K562 (cell line): ENCODE measurements around the gene TNPO2. TPM values are rescaled to one million over a fixed set of nuclear protein-coding genes. Genes with fewer than 3 reads are reported as not detected.

Experiments
- CTCF ChIP-seq, 3 experiments: IDR thresholded peaks in 2 of 3; conservative IDR thresholded peaks in 1 of 3; 2 replicates each; pipeline ENCODE4 v1.5.1; 2011 to 2012; ENCODE audit warnings: low read length in 3 of 3, mild to moderate bottlenecking in 3 of 3, control low read depth in 2 of 3, improper control_type of control experiment in 1 of 3, inconsistent platforms in 1 of 3, low read depth in 1 of 3, mixed read lengths in 1 of 3, moderate library complexity in 1 of 3; ENCODE audit not compliant: insufficient read depth in 2 of 3
- FOXO4 ChIP-seq: fragments of 450-650 bp; formaldehyde crosslinking; IDR thresholded peaks from 2 replicates; pipeline ENCODE4 v1.4.0; 2020; ENCODE audit warnings: mild to moderate bottlenecking, moderate library complexity
- GATA2 ChIP-seq: sonication (generic); formaldehyde crosslinking; IDR thresholded peaks from 2 replicates; pipeline ENCODE4 v1.4.0; 2020; ENCODE audit warnings: mild to moderate bottlenecking, missing genetic modification reagents
- HCFC1 ChIP-seq: IDR thresholded peaks from 2 replicates; pipeline ENCODE4 v1.6.1; 2012; ENCODE audit warnings: low read depth, low read length, improper control_type of control experiment
- JUN ChIP-seq, 2 experiments: sonication (generic) in 1 of 2; formaldehyde crosslinking in 1 of 2; IDR thresholded peaks; 2 replicates each; pipeline versions ENCODE4 v1.6.1 to v1.8.0; 2012 to 2022; ENCODE audit warnings: borderline replicate concordance in 2 of 2, mild to moderate bottlenecking in 2 of 2, improper control_type of control experiment in 1 of 2, low read depth in 1 of 2, low read length in 1 of 2, missing genetic modification reagents in 1 of 2
- KLF1 ChIP-seq: fragments of 450-650 bp; IDR thresholded peaks from 2 replicates; pipeline ENCODE4 v1.6.1; 2016; ENCODE audit warnings: missing genetic modification characterization, missing compliant biosample characterization
- KLF13 ChIP-seq: fragments of 450-650 bp; IDR thresholded peaks from 2 replicates; pipeline ENCODE4 v1.6.1; 2016; ENCODE audit warnings: missing genetic modification characterization, low read depth, mild to moderate bottlenecking, missing compliant biosample characterization, moderate library complexity, borderline replicate concordance
- MEF2A ChIP-seq: IDR thresholded peaks from 2 replicates; pipeline ENCODE4 v1.6.1; 2011; ENCODE audit warnings: low read depth, mild to moderate bottlenecking, low read length, moderate library complexity; ENCODE audit not compliant: control insufficient read depth
- MTF1 ChIP-seq: fragments of 250-450 bp; sonication (Bioruptor Pico); IDR thresholded peaks from 2 replicates; pipeline ENCODE4 v1.9.0; 2021; ENCODE audit warnings: moderate library complexity, mild to moderate bottlenecking, inconsistent platforms, borderline replicate concordance
- NFE2 ChIP-seq: IDR thresholded peaks from 2 replicates; pipeline ENCODE4 v1.6.1; 2014; ENCODE audit warnings: antibody characterized with exemption, low read depth
- RB1 ChIP-seq: fragments of 450-650 bp; IDR thresholded peaks from 2 replicates; pipeline ENCODE4 v1.6.1; 2017; ENCODE audit warnings: low read depth, mild to moderate bottlenecking
- RCOR1 ChIP-seq, 2 experiments: IDR thresholded peaks; 2 replicates each; pipeline ENCODE4 v1.6.1; 2012; ENCODE audit warnings: low read depth in 2 of 2, low read length in 2 of 2, borderline replicate concordance in 1 of 2, improper control_type of control experiment in 1 of 2
- RFX1 ChIP-seq: fragments of 450-650 bp; IDR thresholded peaks from 2 replicates; pipeline ENCODE4 v1.6.1; 2016; ENCODE audit warnings: mild to moderate bottlenecking, moderate library complexity
- TFAM ChIP-seq: fragments of 250-450 bp; sonication (Bioruptor Pico); conservative IDR thresholded peaks from 2 replicates; pipeline ENCODE4 v1.5.0; 2021; ENCODE audit warnings: mild to moderate bottlenecking, moderate library complexity
- ZNF347 ChIP-seq: fragments of 450-650 bp; formaldehyde crosslinking; IDR thresholded peaks from 2 replicates; pipeline ENCODE4 v1.4.0; 2020; ENCODE audit warnings: low read depth, mild to moderate bottlenecking, moderate library complexity
- ZNF778 ChIP-seq: fragments of 450-650 bp; formaldehyde crosslinking; IDR thresholded peaks from 2 replicates; pipeline ENCODE4 v1.4.0; 2020; ENCODE audit warnings: mild to moderate bottlenecking, moderate library complexity
- polyA plus RNA-seq, 8 experiments: library from polyadenylated mRNA; depleted of rRNA in 4 of 8; stranded (reverse) in 5 of 8; unstranded in 3 of 8; fragments of >200 nt; fragmentation: Nextera tagmentation in 2 of 8; fragmentation: Illumina TruSeq in 1 of 8; extraction: Ambion mirVana in 2 of 8; extraction: Trizol in 1 of 8; gene quantifications; 2 replicates each; pipeline versions ENCODE4 v1.2.1 to v1.2.3, GENCODE V29; 2011 to 2014; ENCODE audit warnings: inconsistent platforms in 1 of 8, missing spikeins in 1 of 8
- total RNA-seq, 7 experiments: library from RNA; depleted of rRNA in 6 of 7; stranded (reverse); fragments of >200 nt in 6 of 7; fragmentation: Illumina TruSeq in 2 of 7; extraction: Trizol in 2 of 7; gene quantifications; 2 replicates each; pipeline versions ENCODE4 v1.2.1 to v1.2.3, GENCODE V29; 2011 to 2021; ENCODE audit warnings: low replicate concordance in 1 of 7
- TF ChIP-seq, protein P1 (sequence below): fragments of 150-350 bp; IDR thresholded peaks from 2 replicates; pipeline ENCODE4 v1.6.1; 2014; ENCODE audit warnings: low read depth, mild to moderate bottlenecking, low read length, borderline replicate concordance
- TF ChIP-seq, protein P2 (sequence below): fragments of 250-450 bp; sonication (Bioruptor Pico); IDR thresholded peaks from 2 replicates; pipeline ENCODE4 v1.4.0; 2020

The TNPO2 gene
- total and polyA plus RNA-seq, 9 of the 15 experiments (the other 6 are each of a cell fraction or from before 2014, with no cell fraction given), result 6.0 to 126 (median 53.8) TPM

DNA sequence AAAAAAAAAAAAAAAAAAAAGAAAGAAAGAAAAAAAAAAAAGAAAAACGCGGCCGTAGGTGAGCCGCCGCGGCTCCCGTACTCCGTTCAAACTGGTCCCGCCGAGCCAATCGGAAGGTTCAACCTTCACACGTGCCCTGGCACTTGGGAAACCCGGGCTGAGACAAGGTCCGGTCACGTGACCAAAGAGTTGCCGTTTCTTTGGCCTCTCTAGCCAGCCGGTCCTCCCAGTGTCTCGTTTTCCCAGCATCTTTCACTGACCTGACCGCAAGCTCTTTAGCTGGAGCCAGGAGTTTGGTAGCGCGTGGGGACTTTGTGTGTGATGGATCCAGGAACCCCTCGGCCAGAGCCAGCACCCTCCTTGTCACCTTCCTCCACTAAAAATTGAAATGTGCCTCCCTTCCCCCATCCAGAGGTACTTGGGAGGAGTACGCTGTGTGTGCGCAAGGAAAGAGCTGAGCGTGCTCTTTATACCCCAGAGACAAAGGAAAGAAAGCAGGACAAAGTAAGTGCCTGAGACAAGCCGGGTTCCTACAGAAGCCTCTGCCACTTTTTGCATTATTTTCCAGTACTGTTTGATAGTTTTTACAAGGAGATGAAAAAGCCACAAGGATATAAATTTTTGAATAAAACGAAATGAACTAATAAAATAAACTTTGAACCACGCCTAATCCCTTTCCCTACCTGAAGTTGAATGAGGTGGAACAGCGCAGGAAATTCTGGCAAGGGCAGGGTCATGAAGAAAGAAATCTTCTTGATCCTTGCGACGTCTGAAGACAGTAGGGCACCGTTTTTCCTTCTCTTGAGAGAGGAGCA, 959 bp downstream of the TNPO2 start (continued):
- TF ChIP-seq, protein P1, sequence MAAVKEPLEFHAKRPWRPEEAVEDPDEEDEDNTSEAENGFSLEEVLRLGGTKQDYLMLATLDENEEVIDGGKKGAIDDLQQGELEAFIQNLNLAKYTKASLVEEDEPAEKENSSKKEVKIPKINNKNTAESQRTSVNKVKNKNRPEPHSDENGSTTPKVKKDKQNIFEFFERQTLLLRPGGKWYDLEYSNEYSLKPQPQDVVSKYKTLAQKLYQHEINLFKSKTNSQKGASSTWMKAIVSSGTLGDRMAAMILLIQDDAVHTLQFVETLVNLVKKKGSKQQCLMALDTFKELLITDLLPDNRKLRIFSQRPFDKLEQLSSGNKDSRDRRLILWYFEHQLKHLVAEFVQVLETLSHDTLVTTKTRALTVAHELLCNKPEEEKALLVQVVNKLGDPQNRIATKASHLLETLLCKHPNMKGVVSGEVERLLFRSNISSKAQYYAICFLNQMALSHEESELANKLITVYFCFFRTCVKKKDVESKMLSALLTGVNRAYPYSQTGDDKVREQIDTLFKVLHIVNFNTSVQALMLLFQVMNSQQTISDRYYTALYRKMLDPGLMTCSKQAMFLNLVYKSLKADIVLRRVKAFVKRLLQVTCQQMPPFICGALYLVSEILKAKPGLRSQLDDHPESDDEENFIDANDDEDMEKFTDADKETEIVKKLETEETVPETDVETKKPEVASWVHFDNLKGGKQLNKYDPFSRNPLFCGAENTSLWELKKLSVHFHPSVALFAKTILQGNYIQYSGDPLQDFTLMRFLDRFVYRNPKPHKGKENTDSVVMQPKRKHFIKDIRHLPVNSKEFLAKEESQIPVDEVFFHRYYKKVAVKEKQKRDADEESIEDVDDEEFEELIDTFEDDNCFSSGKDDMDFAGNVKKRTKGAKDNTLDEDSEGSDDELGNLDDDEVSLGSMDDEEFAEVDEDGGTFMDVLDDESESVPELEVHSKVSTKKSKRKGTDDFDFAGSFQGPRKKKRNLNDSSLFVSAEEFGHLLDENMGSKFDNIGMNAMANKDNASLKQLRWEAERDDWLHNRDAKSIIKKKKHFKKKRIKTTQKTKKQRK, result no peak
- TF ChIP-seq JUN (IDR thresholded peaks at IDR 0.05; ENCODE audit: borderline replicate concordance, low read depth, low read length) (peak; percentile 48; the same call in 1 of the 2 replicates), JUN (CRISPR knock-in tag; IDR thresholded peaks at IDR 0.05; ENCODE audit: borderline replicate concordance) (no peak), TFAM (no peak), HCFC1 (peak; percentile 75), KLF13 (tag) (no peak), RCOR1 (IDR thresholded peaks at IDR 0.05; ENCODE audit: borderline replicate concordance in 1 of 2, low read depth in 2 of 2, low read length in 2 of 2) (peak in 1 of 2 experiments; percentile 67; a peak in 1 of 4 replicates), CTCF (IDR thresholded peaks at IDR 0.05 in 2 of 3, conservative IDR thresholded peaks at IDR 0.05 in 1 of 3; ENCODE audit: insufficient read depth in 2 of 3, low read depth in 1 of 3, low read length in 3 of 3) (no peak), GATA2 (CRISPR knock-in tag) (no peak), MEF2A (no peak), FOXO4 (CRISPR knock-in tag) (no peak), NFE2 (no peak), ZNF778 (CRISPR knock-in tag) (no peak), RB1 (no peak; the same call in 1 of the 2 replicates), MTF1 (CRISPR knock-in tag) (peak; percentile 16; the same call in 1 of the 2 replicates), RFX1 (no peak), ZNF347 (CRISPR knock-in tag) (no peak), KLF1 (tag) (peak; percentile 30; the same call in 1 of the 2 replicates)
- TF ChIP-seq, protein P2, sequence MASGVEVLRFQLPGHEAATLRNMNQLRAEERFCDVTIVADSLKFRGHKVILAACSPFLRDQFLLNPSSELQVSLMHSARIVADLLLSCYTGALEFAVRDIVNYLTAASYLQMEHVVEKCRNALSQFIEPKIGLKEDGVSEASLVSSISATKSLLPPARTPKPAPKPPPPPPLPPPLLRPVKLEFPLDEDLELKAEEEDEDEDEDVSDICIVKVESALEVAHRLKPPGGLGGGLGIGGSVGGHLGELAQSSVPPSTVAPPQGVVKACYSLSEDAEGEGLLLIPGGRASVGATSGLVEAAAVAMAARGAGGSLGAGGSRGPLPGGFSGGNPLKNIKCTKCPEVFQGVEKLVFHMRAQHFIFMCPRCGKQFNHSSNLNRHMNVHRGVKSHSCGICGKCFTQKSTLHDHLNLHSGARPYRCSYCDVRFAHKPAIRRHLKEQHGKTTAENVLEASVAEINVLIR (CRISPR knock-in tag), result peak; percentile 59; the same call in 1 of the 2 replicates
